ENCODE data around the gene KIF23.

DNA sequence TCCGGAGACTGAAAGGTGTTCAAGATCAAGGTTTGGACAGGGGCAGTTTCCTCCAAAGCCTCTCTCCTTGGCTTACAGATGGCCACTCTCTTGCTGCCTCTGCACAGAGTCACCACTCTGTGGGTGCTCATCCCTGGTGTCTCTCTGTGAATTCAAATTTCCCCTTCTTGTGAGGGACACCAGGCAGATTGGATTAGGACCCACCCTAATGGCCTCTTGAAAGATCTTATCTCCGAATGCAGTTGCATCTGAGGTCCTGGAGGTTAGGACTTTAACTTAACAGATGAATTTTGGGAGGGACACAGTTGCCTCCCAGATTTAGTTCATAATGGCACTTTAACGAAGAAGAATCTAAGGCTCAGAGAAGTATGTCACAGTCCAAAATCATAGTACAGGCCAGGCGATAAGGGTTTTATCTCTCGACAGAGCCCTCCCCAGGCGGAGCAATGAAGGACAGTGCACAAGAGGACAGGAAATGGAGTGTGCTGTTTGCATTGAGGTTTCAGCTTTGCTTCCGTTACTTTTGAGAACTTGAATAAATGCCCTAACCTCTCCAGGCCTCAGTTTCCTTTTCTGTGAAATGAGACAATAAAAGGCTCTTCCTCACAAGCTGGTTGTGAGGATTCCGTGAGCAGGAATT lies 38.9 kb upstream of the KIF23 start:
- no peak for TF ChIP-seq NFE2L1 (CRISPR knock-in tag; IDR thresholded peaks at IDR 0.05)
- TF ChIP-seq, protein P1, sequence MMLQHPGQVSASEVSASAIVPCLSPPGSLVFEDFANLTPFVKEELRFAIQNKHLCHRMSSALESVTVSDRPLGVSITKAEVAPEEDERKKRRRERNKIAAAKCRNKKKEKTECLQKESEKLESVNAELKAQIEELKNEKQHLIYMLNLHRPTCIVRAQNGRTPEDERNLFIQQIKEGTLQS (CRISPR knock-in tag; conservative IDR thresholded peaks at IDR 0.05), result no peak
- TF ChIP-seq, protein P2, sequence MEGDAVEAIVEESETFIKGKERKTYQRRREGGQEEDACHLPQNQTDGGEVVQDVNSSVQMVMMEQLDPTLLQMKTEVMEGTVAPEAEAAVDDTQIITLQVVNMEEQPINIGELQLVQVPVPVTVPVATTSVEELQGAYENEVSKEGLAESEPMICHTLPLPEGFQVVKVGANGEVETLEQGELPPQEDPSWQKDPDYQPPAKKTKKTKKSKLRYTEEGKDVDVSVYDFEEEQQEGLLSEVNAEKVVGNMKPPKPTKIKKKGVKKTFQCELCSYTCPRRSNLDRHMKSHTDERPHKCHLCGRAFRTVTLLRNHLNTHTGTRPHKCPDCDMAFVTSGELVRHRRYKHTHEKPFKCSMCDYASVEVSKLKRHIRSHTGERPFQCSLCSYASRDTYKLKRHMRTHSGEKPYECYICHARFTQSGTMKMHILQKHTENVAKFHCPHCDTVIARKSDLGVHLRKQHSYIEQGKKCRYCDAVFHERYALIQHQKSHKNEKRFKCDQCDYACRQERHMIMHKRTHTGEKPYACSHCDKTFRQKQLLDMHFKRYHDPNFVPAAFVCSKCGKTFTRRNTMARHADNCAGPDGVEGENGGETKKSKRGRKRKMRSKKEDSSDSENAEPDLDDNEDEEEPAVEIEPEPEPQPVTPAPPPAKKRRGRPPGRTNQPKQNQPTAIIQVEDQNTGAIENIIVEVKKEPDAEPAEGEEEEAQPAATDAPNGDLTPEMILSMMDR (IDR thresholded peaks at IDR 0.05), result no peak
- no peak for TF ChIP-seq JAZF1 (CRISPR knock-in tag; IDR thresholded peaks at IDR 0.05)
- TF ChIP-seq SP1 (CRISPR knock-in tag; conservative IDR thresholded peaks at IDR 0.05), result no peak
- TF ChIP-seq MXD4 (CRISPR knock-in tag; IDR thresholded peaks at IDR 0.05; ENCODE audit: borderline replicate concordance), result no peak
- TF ChIP-seq, protein P3, sequence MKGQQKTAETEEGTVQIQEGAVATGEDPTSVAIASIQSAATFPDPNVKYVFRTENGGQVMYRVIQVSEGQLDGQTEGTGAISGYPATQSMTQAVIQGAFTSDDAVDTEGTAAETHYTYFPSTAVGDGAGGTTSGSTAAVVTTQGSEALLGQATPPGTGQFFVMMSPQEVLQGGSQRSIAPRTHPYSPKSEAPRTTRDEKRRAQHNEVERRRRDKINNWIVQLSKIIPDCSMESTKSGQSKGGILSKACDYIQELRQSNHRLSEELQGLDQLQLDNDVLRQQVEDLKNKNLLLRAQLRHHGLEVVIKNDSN (CRISPR knock-in tag; IDR thresholded peaks at IDR 0.05), result no peak
- no peak for TF ChIP-seq HMGXB4 (CRISPR knock-in tag; IDR thresholded peaks at IDR 0.05)
- TF ChIP-seq NR2C2 (CRISPR knock-in tag; IDR thresholded peaks at IDR 0.05), result no peak
- TF ChIP-seq ZNF138 (CRISPR knock-in tag; conservative IDR thresholded peaks at IDR 0.05), result no peak
- TF ChIP-seq CREB1 (CRISPR knock-in tag; IDR thresholded peaks at IDR 0.05), result no peak
- no peak for TF ChIP-seq GTF2I (CRISPR knock-in tag; conservative IDR thresholded peaks at IDR 0.05)
- TF ChIP-seq USF2 (CRISPR knock-in tag; IDR thresholded peaks at IDR 0.05), result no peak
- no peak for TF ChIP-seq ZMAT4 (CRISPR knock-in tag; IDR thresholded peaks at IDR 0.05)
